ENCODE measurements around the gene CDC25B.
A peak's percentile ranks its signal among the peaks of the same experiment; 100 is the strongest.

DNA sequence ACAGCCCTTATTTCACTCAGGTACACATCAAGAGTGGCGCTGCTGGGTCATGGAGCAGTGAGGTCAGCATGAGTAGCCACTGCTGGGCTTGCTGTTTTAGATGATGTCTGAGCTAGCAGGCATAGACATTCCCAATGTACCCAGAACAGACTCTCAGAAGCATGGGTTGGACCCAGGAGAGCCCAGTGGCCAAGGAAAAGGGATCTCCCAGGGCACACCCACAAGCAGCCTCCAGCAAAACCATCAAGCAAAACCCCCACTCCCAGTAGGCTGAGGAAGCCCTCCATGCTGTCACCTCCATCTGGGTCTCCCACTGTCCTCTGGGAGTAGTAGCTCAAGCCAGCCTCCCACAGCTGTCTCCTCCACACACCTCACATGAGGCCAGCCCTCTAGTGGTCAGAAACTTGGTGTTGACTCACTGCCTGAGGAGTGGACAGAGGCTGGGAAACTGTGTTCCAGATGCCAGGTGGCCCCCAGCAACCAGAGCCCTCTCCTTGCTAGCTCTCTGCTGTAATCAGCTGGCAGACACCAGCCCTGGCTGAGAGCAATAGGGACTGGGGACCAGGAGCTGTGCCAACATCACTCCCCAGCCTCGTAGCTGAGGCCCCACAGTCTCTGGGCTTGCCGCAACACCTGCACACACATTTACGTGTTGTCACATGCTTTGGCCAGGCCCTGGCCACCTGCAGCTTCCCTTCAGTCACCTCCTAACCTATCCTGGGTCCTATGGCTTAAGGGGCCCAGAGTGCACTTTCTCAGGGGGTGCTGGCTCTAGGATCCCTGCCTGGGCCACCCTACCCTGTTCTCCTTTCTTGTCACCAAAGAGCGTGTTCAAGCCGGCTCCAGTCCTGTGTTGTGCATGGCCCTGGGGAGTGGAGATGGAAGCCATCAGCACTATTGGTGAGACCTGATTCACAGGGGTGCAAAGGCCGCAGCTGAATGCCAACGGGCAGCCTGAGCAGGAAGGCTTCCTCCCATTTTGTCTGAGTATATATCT lies 22.3 kb downstream of the CDC25B start:
- TF ChIP-seq EP300 (IDR thresholded peaks at IDR 0.05; ENCODE audit: borderline replicate concordance) (no peak), YY1 (IDR thresholded peaks at IDR 0.05; ENCODE audit: low read depth) (no peak), FOXM1 (IDR thresholded peaks at IDR 0.05; ENCODE audit: borderline replicate concordance, low read depth) (no peak), CREB1 (IDR thresholded peaks at IDR 0.05; ENCODE audit: low read depth) (no peak), TAF1 (IDR thresholded peaks at IDR 0.05; ENCODE audit: low read depth) (no peak), RAD21 (IDR thresholded peaks at IDR 0.05; ENCODE audit: low read depth) (peak; percentile 59), MAX (IDR thresholded peaks at IDR 0.05) (peak; percentile 34; the same call in 1 of the 2 replicates), NFIC (IDR thresholded peaks at IDR 0.05) (no peak), ZBTB7A (IDR thresholded peaks at IDR 0.05; ENCODE audit: low read depth) (no peak), TCF12 (IDR thresholded peaks at IDR 0.05; ENCODE audit: low read depth) (no peak), EGR1 (IDR thresholded peaks at IDR 0.05) (no peak), TEAD4 (IDR thresholded peaks at IDR 0.05) (no peak)
- TF ChIP-seq, protein P1, sequence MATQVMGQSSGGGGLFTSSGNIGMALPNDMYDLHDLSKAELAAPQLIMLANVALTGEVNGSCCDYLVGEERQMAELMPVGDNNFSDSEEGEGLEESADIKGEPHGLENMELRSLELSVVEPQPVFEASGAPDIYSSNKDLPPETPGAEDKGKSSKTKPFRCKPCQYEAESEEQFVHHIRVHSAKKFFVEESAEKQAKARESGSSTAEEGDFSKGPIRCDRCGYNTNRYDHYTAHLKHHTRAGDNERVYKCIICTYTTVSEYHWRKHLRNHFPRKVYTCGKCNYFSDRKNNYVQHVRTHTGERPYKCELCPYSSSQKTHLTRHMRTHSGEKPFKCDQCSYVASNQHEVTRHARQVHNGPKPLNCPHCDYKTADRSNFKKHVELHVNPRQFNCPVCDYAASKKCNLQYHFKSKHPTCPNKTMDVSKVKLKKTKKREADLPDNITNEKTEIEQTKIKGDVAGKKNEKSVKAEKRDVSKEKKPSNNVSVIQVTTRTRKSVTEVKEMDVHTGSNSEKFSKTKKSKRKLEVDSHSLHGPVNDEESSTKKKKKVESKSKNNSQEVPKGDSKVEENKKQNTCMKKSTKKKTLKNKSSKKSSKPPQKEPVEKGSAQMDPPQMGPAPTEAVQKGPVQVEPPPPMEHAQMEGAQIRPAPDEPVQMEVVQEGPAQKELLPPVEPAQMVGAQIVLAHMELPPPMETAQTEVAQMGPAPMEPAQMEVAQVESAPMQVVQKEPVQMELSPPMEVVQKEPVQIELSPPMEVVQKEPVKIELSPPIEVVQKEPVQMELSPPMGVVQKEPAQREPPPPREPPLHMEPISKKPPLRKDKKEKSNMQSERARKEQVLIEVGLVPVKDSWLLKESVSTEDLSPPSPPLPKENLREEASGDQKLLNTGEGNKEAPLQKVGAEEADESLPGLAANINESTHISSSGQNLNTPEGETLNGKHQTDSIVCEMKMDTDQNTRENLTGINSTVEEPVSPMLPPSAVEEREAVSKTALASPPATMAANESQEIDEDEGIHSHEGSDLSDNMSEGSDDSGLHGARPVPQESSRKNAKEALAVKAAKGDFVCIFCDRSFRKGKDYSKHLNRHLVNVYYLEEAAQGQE (IDR thresholded peaks at IDR 0.05; ENCODE audit: low read depth), result no peak
- TF ChIP-seq, protein P2, sequence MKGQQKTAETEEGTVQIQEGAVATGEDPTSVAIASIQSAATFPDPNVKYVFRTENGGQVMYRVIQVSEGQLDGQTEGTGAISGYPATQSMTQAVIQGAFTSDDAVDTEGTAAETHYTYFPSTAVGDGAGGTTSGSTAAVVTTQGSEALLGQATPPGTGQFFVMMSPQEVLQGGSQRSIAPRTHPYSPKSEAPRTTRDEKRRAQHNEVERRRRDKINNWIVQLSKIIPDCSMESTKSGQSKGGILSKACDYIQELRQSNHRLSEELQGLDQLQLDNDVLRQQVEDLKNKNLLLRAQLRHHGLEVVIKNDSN (IDR thresholded peaks at IDR 0.05), result no peak

All from Ishikawa (cell line).